Coronary artery (tissue), 2 donors: ENCODE results near the gene LGALS1.
A peak's percentile ranks its signal among the peaks of the same experiment; 100 is the strongest.

Source experiments
- DNase-seq: peaks from one replicate; pipeline ENCODE4 v3.0.0-alpha.2; 2017; ENCODE audit warnings: low spot score
- H3K27ac ChIP-seq, 2 donors: fragments of 200-600 bp; sonication (generic); one replicate each; pipeline ENCODE4 v1.5.1; 2016 to 2019
- H3K4me3 ChIP-seq: fragments of 200-600 bp; sonication (generic); 2 replicates; pipeline ENCODE4 v1.5.1; 2016; ENCODE audit warnings: mild to moderate bottlenecking, moderate library complexity
- CTCF ChIP-seq: fragments of 200-600 bp; sonication (generic); IDR thresholded peaks from one replicate; pipeline ENCODE4 v1.5.1; 2019; ENCODE audit warnings: antibody characterized with exemption

The LGALS1 gene

GRCh38 chr22:37628830-37629229 is 46.6 kb upstream of the LGALS1 start:
- no peak overlapping the region for H3K27ac ChIP-seq
- no peak for TF ChIP-seq CTCF
- DNase-seq = no peak
- no peak overlapping the region for H3K4me3 ChIP-seq

GRCh38 chr22:37629928-37630327 is 45.5 kb upstream of the LGALS1 start:
- no peak for TF ChIP-seq CTCF
- no peak overlapping the region for H3K4me3 ChIP-seq
- no peak for DNase-seq
- H3K27ac ChIP-seq = no peak overlapping the region

- no peak for DNase-seq
- no peak overlapping the region for H3K27ac ChIP-seq
- TF ChIP-seq CTCF = no peak
- no peak overlapping the region for H3K4me3 ChIP-seq
These were observed 44.5 kb upstream of the LGALS1 start for GRCh38 chr22:37630839-37631435.

DNA sequence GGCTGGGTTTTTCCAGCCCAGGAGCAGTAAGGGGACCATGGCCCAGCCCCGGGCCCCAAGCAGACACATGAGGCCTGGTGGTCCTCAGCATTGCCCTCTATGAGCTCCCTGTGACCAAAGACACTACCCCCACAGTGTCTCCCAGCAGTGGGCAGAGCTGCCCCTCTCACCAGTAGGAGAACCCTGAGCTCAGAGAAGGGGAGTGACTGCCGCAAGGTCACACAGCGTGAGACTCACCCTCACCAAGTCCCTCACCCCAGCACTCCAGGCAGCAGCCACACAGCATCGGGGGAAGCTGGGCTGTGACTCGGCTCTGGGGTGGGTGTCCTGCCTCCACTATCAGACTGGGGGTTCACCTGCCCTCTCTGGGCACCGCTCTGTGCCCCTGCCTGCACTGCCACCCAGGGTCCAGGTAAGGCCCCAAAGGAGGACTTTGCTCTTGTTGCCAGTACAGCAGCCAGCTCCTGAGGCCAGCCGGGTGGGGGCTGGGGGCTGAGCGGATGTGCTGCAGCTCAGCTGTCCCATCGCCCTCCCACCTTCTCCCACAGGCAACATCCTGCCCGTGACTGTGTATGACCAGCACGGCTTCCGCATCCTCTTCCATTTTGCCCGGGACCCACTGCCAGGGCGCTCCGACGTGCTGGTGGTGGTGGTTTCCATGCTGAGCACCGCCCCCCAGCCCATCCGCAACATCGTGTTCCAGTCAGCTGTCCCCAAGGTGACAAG is 43.8 kb upstream of the LGALS1 start:
- Histone ChIP-seq H3K4me3 (no peak overlapping the region), H3K27ac (peak overlapping the region in 1 of 2 donors; percentile 90)
- TF ChIP-seq CTCF = no peak
- no peak for DNase-seq

GRCh38 chr22:37632174-37633088 is 43.0 kb upstream of the LGALS1 start:
- no peak for TF ChIP-seq CTCF
- peak overlapping the region; percentile 35 to 90 for H3K27ac ChIP-seq

GRCh38 chr22:37633089-37633624 is 42.3 kb upstream of the LGALS1 start:
- TF ChIP-seq CTCF = no peak
- Histone ChIP-seq H3K27ac (peak overlapping the region; percentile 35 to 90), H3K4me3 (peak overlapping the region; percentile 64)
- no peak for DNase-seq

More at GRCh38 chr22:37632174-37633088, 43.0 kb upstream of the LGALS1 start:
- peak overlapping the region; percentile 19 for H3K4me3 ChIP-seq
- no peak for DNase-seq
